Measurements from ENCODE around the gene TAF4.

TAF4 gene

DNA sequence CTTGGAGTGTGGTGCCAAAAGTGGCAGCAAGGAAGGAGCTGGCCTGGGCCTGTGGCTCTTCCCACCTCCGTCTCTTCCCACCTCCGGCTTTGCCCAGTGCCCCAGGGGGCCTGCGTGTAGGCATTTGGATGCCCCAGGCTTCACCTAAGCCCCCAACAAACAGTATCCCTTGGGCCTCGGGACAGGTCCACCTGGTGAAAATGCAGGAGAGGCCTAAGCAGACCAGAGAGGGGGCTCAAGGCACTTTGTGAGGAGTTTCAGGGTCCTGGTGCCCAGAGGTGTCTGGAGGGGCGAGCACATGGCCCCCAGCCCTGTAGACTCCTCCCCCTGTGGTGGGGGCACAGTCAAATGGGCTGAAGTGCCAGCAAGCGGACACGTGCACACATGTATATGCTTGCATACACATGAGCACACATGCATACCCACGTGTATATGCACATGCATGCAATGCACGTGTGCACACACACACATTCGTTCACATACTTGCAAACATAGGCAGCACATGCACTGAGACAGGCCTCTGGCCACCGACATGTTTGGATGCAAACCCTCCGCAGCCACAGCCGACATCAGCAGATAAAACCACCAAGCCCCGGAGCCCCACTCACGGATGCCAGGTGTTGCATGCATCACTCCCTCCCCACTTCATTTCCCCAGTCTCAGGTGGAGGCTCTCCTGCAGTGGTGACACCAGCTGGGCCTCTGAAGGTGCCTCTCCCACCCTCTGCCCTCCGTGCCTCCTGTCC, 124.5 kb downstream of the TAF4 start:
- no peak for DNase-seq

- DNase-seq = no peak
Observed at GRCh38 chr20:61940491-61940890, 125.2 kb downstream of the TAF4 start.

DNA sequence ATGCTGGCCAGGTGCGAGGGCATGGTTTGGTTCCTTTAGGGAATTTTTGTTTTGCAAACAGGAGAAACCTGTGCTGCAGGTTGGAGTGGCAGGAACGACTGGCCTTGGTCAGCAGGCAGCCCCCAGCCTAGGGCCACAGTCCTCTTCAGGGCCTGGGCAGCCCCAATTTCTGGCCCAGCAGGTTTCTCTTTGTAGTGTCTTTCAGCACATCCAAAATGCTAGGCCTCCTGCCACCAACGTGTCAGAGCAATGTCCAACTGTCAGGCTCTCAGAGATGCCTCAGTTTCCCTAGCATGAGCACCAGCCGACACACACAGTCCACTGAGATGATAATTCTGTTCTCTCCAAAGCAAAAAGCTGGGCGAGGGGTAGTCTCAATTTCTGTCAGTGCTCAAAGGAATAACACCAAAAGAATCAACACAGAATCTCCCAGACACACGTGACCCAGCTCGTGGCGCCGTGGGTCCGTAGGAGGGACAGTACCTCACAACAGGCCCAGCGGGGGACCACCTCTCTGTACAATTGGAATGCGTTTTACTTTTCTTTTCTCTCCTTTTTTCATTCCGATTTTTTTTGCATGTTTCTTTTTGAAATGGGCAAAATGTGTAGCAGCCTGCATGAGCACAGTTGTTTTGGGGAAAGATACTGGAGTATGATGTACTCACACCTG, 125.9 kb downstream of the TAF4 start:
- DNase-seq = no peak

DNA sequence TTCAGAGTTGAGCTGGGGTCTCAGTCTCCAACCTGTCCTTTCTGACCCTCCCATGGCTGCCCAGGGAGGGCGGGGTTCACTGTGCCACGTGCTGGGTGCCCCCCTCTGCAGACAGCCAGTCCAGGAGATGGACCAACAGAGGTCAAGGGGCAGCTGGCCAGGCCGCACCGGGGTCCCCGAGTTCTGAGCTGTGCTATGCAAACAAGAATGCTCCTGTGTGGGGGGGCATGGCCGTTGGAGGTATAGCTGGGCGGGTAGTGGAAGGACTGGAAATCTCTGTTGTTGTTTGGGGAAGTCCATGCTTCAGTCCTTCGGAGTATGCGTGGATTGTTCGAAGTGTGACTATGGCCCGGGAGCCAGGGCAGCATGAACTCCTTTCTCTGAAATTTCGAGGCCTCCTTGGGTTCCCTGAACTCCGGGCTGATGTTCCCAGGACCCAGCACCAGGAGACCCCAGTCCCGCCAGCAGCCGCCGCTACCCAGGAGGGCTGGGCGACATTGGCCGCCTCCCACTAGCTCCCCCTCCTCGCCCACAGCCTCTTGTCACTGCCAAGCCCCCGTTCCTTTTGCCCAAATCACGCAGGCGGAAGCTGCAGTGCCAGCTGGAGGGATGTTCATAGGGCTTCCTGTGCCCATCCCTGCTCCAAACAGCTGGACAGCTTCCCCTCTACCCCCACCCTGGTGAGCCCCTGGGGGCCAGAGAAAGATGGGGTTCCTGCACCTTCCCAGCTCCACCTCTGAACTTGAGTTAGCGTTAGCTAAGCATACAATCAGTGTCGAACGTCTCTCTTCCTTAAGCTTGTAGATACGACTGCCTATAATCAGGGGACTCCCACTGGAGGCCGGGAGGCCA, 126.6 kb downstream of the TAF4 start:
- DNase-seq = no peak

GRCh38 chr20:61937963-61938838, 127.5 kb downstream of the TAF4 start:
- DNase-seq = no peak

DNA sequence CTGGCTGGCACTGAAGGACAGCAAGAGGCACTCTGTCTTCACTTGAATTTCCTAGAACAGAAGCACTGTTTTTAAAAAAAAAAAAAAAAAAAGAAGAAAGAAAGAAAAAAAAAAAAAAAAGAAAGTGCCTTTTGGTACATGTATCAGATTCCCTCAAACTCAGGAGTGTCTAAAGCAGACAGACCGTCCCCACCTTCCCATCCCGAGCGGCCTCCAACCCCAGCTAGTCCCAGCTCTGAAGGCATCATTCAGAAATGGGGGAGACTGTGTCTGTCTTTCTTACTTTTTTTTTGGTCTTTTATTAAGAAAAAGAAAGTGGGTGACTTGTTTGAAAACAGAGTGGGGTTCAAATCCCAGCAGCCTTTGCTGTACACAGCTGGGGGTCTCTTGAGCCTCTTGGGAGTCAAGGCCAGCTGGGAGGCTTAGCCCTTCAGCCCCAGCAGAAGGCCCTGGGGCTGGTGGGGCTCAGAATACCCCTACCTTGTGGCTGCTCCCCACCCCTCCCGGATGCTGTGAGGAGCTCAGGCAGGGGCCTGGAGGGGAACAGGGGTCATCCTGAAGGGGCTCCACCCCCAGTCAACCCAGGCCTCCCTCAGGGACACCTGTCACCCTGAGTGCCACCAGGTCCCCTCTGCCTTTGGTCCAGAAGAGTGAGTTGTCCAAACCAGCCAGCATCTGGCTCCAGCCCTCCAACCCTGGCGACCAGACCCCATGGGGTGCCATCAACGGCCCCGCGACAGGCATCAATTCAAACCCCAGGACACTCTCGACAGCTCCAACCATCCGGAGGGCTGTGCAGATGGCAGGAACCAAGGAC, 128.3 kb downstream of the TAF4 start:
- no peak for DNase-seq

DNA sequence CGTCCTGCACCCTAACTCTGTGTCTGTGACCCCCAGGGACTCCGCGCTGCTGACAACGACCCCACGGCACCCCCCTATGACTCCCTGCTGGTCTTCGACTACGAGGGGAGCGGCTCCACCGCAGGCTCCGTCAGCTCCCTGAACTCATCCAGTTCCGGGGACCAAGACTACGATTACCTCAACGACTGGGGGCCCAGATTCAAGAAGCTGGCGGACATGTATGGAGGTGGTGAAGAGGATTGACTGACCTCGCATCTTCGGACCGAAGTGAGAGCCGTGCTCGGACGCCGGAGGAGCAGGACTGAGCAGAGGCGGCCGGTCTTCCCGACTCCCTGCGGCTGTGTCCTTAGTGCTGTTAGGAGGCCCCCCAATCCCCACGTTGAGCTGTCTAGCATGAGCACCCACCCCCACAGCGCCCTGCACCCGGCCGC, 129.0 kb downstream of the TAF4 start:
- DNase-seq = no peak

GRCh38 chr20:61935926-61936700, 129.6 kb downstream of the TAF4 start:
- DNase-seq = no peak

- no peak for DNase-seq
Observed at GRCh38 chr20:61934716-61935530, 130.8 kb downstream of the TAF4 start.

- DNase-seq = no peak
Observed at GRCh38 chr20:61933951-61934715, 131.5 kb downstream of the TAF4 start.

GRCh38 chr20:61933481-61933950, 132.2 kb downstream of the TAF4 start:
- no peak for DNase-seq

GRCh38 chr20:61932711-61933480, 132.8 kb downstream of the TAF4 start:
- DNase-seq = no peak

DNA sequence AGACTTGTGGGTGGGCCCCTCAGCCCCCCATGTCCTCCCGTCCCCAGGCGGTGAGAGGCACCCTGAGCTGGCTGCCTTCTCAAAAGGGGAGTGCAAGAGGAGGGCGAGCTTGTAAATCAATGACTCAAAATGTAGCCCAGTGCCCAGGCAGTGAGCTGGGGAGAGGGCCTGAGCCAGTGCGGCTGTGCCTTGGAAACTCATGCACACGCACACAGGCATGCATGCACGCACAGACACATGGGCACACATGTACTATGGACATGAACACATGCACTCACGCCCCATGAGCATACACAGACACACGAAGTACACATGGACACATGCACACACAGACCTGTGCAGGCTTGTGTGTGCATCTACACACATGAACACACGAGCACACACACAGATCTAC, 133.5 kb downstream of the TAF4 start:
- no peak for DNase-seq

- no peak for DNase-seq
Observed at GRCh38 chr20:61931476-61932198, 134.0 kb downstream of the TAF4 start.

DNA sequence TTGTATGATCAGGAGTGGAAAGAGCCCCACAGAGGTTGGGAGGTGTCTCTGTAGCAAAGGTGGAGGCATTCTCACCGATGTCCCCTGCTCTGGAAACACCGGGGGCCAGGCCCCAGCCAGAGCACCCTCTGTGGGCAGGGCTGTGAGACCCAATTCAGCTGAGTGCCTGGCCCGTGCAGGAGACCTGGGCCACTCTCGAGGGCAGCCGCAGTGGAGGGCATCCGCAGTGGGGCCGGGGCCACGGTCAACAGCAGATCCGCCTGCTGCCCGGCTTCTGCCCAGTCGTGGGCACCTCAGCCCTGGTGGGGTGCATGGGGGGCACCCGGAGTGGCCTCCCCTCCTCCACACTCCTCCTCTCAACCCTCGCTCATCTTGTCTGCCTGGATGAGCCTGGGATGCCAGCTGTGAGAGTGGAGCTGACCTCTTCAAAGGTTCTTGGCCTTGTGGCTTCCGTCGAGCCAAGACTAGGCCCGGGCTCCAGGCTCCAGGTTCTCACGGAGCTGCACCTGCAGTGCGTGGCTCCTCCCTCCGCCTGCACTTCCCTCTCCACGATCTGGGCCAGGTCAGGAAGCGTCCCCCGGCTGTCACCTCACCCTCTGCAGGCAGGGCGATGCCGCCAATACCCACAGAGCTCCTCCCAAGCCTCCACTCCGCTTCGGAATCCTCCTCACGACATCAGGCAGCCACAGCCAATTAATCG, 134.8 kb downstream of the TAF4 start:
- DNase-seq = no peak

- no peak for DNase-seq
Observed at GRCh38 chr20:61929971-61930666, 135.6 kb downstream of the TAF4 start.

All from CD4-positive, alpha-beta T cell treated with Interleukin-10 for 1 hour (primary cell).